Astrocyte of the spinal cord (primary cell): ENCODE data around the gene LINGO4.

Experiments used
- DNase-seq: peaks from one replicate; pipeline ENCODE4 v3.0.0; 2011; ENCODE audit warnings: low read depth, low spot score
- H3K4me3 ChIP-seq: 2 replicates; pipeline ENCODE4 v1.5.1; 2011; ENCODE audit warnings: low read depth, mild to moderate bottlenecking, low read length, moderate library complexity
- in situ Hi-C: cut with HindIII; loops from 2 replicates; pipeline ENCODE4 v1.10.0; 2017; ENCODE audit warnings: low sequenced_read_pairs
- TF ChIP-seq, protein P1 (sequence below): IDR thresholded peaks from 2 replicates; pipeline ENCODE4 v1.5.1; 2012; ENCODE audit warnings: low read depth, mild to moderate bottlenecking, low read length, inconsistent platforms

LINGO4 gene

DNA sequence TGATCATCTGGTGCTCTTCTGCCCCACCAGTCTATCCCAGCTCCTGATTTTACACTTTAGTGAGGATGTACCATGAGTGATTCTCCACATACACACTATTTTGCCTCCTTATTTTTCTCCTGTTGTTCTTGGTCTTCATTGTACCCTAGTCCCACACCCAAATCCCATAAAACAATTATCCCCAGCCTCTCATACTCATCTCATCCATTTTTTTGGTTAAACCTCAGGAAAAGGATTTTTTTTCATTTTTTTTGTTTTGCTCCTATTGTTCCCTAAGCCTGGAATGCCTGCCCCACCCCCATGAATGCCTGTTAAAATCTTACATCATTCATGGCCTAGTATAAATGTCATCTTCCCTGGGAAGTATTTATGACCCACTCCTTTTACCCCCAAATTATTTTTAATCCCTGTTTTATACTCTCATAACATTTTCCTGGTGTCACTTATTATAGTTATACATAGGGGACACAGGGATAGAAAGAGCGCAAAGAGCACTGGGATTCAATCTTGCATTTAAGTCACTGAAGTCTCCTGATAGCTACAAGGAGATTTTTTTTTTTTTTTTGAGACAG lies 4.9 kb upstream of the LINGO4 start:
- no peak for DNase-seq
- TF ChIP-seq, protein P1, sequence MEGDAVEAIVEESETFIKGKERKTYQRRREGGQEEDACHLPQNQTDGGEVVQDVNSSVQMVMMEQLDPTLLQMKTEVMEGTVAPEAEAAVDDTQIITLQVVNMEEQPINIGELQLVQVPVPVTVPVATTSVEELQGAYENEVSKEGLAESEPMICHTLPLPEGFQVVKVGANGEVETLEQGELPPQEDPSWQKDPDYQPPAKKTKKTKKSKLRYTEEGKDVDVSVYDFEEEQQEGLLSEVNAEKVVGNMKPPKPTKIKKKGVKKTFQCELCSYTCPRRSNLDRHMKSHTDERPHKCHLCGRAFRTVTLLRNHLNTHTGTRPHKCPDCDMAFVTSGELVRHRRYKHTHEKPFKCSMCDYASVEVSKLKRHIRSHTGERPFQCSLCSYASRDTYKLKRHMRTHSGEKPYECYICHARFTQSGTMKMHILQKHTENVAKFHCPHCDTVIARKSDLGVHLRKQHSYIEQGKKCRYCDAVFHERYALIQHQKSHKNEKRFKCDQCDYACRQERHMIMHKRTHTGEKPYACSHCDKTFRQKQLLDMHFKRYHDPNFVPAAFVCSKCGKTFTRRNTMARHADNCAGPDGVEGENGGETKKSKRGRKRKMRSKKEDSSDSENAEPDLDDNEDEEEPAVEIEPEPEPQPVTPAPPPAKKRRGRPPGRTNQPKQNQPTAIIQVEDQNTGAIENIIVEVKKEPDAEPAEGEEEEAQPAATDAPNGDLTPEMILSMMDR = no peak
- in situ Hi-C loops = no loop called here
- no peak overlapping the region for H3K4me3 ChIP-seq

DNA sequence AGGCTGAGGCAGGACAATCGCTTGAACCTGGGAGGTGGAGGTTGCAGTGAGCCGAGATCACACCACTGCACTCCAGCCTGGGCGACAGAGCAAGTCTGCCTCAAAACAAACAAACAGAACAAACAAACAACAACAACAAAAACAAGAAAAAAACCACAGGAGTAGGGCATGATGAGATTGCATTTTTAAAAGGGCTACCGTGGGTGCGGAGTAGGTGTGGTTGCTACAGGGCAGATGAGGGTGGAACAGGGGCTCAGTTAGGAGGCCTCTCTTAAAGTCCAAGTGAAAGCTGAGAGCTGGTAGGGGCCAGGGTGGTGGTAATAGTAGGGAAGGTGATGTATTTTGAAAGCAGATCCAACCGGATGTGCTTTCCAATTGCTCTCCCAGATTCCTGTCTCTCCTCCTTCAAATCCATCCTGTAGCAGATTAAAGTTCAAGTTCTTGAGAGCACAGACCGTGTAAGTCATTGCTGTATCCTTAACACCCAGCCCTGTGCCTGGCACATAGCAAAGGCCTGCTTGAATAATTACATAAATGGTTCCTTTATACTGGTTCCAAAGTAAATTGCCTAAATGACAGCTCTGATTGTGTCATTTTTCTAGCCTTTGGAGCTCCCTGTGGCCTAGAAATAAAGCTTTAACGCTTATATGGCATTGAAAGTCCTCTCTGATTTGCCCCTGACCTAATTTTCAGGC lies 4.2 kb upstream of the LINGO4 start:
- no peak overlapping the region for H3K4me3 ChIP-seq
- TF ChIP-seq, protein P1 = no peak
- in situ Hi-C loops = no loop called here
- DNase-seq = no peak

DNA sequence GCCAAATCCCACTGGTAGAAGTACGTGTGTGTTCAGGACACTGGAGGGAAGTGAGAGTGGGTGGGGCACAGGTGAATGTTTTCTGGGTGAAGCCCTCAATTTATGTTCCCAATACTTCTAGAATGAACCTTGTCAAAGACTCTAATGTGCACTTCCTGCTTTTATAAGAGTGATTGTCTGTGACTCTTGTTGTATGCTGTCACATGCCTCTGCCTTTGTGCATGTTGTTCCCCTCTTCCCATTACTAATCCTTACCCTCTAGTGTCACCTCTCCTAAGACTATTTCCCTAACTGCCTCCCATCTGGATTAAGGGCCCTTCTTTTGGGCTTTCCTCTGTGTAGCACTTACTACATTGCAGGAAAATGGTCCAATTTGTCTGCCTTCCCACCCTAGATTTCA lies 2.5 kb upstream of the LINGO4 start:
- DNase-seq = no peak
- TF ChIP-seq, protein P1 = no peak
- in situ Hi-C loops = no loop called here
- H3K4me3 ChIP-seq = no peak overlapping the region

DNA sequence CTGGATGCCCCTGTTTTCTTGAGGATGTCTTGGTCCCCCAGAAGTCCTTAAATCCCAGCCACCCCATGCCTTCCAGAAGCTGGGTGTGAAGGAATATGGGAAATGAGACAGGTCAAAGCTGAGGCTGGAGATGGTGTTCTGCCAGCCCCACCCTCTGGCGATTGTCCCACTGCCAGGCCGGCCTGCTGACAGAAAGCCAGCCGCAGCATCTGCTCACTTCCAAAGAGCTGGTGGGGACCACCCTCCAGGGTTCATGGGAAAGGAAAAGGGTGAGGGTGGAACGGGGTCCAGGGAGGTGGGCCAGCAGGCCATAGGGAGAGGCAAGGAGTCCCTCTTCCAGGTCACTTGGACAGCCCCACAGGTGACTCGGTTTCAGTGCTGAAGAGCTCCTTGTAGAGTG lies 1.9 kb upstream of the LINGO4 start:
- no peak for DNase-seq
- no peak overlapping the region for H3K4me3 ChIP-seq
- in situ Hi-C loops = no loop called here
- TF ChIP-seq, protein P1 = no peak

DNA sequence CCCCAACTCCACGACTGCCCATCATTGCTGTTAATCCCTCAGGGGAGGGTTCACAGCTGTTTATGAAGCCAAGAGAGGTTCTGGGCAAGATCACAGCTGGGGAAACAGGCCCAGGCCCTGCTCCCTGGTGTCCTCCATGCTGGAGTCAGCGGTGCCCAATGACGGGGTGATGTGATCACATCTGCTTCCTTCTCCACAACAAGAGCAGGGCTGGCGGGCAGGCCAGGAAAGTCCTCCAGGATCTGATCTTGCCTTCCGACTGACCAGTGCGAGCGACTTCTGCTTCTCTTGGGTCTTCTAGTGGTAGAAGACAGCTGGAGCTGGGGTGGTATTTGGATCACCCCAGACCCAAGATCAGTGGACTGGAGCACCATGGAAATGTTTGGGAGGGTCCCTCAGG lies 951 bp upstream of the LINGO4 start:
- TF ChIP-seq, protein P1 = no peak
- no peak for DNase-seq
- in situ Hi-C loops = no loop called here
- no peak overlapping the region for H3K4me3 ChIP-seq

DNA sequence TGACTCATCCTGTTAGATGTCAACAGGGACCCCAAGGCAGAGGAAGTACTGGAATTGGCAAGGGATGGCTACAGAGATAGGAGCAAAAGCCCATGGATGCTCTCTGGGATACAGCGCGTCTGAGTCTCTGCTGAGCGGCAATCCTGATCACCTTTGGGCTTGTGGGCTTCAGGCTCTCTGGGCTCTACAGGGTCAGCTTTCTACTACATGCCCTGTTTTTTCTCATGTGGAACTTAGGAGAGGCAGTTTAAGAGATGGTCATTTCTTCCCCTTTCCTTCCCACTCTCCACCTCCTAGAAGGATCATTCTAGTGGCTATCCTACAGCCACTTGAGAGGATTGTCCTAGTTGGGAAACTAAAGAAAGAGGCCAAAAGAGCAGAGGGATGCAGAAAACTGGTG lies 1.3 kb downstream of the LINGO4 start:
- H3K4me3 ChIP-seq = no peak overlapping the region
- in situ Hi-C loops = no loop called here
- no peak for DNase-seq
- TF ChIP-seq, protein P1 = no peak
